Caki2 (cell line): Measurements from ENCODE around the gene CNIH2. TPM values are rescaled to one million over a fixed set of nuclear protein-coding genes. Genes with fewer than 3 reads are reported as not detected.

ENCODE experiments used
- DNase-seq: peaks from one replicate; pipeline ENCODE4 v3.0.0-alpha.2; 2015; ENCODE audit warnings: low read depth
- in situ Hi-C: cut with HindIII; loops from 2 replicates; pipeline ENCODE4 v1.10.0; 2016; ENCODE audit warnings: low sequenced_read_pairs, low pct_unique_long_range_greater_than_20kb, mixed read lengths
- total RNA-seq: library from RNA; depleted of rRNA; stranded (reverse); fragments of >200 nt; shearing (Covaris generic); gene quantifications from 2 replicates; pipeline ENCODE4 v1.2.3, GENCODE V29; 2014; ENCODE audit warnings: low replicate concordance; rRNA removed

The CNIH2 gene
- total RNA-seq, 1 experiment from 2014 or later, result 0.61 TPM

- DNase-seq, result no peak
- in situ Hi-C loops, result no loop called here
Observed at GRCh38 chr11:66333220-66333877, 55.4 kb downstream of the CNIH2 start.

Other genes starting within 250 kb of the CNIH2 start
- gene GAL3ST3, start 229.0 kb upstream of the CNIH2 start, total RNA-seq, result not detected in 2 replicates
- gene SF3B2, start 225.8 kb upstream of the CNIH2 start, total RNA-seq, result 191 and 216 TPM in 2 replicates
- gene PACS1, start 207.9 kb upstream of the CNIH2 start, total RNA-seq, result 4.2 and 15.9 TPM in 2 replicates
- gene KLC2, start 20.5 kb upstream of the CNIH2 start, total RNA-seq, result 23.9 and 41.1 TPM in 2 replicates
- 55.4 and 56.1 TPM in 2 replicates for gene RAB1B, start 9.5 kb upstream of the CNIH2 start, total RNA-seq
- 114 and 188 TPM in 2 replicates for gene YIF1A, start 11.0 kb downstream of the CNIH2 start, total RNA-seq
- gene TMEM151A, start 13.7 kb downstream of the CNIH2 start, total RNA-seq, result not detected in 2 replicates
- gene CD248, start 38.9 kb downstream of the CNIH2 start, total RNA-seq, result not detected in 2 replicates
- 24.5 and 28.4 TPM in 2 replicates for gene RIN1, start 58.3 kb downstream of the CNIH2 start, total RNA-seq
- 80.0 and 85.9 TPM in 2 replicates for gene BRMS1, start 66.9 kb downstream of the CNIH2 start, total RNA-seq
- gene B4GAT1, start 69.5 kb downstream of the CNIH2 start, total RNA-seq, result 58.0 and 65.4 TPM in 2 replicates
- gene SLC29A2, start 93.6 kb downstream of the CNIH2 start, total RNA-seq, result not detected in 2 replicates
- gene NPAS4, start 142.9 kb downstream of the CNIH2 start, total RNA-seq, result not detected in 2 replicates
- 113 and 202 TPM in 2 replicates for gene MRPL11, start 160.7 kb downstream of the CNIH2 start, total RNA-seq
- gene PELI3, start 188.7 kb downstream of the CNIH2 start, total RNA-seq, result 10.0 and 16.7 TPM in 2 replicates
- gene DPP3, start 202.3 kb downstream of the CNIH2 start, total RNA-seq, result 59.9 and 102 TPM in 2 replicates
- gene BBS1, start 232.5 kb downstream of the CNIH2 start, total RNA-seq, result 20.6 and 28.0 TPM in 2 replicates